B cell (primary cell): Measurements from ENCODE around the gene CEP19.

Experiments
- EZH2 ChIP-seq: IDR thresholded peaks from 2 replicates; pipeline ENCODE4 v1.6.1; 2012; ENCODE audit warnings: borderline replicate concordance, low read depth, mild to moderate bottlenecking, moderate library complexity, low read length; ENCODE audit not compliant: insufficient read depth, poor library complexity, severe bottlenecking
- TF ChIP-seq, protein P1 (sequence below): fragments of 200-600 bp; IDR thresholded peaks from one replicate; pipeline ENCODE4 v1.8.0; 2022; ENCODE audit warnings: antibody characterized with exemption, mild to moderate bottlenecking

DNA sequence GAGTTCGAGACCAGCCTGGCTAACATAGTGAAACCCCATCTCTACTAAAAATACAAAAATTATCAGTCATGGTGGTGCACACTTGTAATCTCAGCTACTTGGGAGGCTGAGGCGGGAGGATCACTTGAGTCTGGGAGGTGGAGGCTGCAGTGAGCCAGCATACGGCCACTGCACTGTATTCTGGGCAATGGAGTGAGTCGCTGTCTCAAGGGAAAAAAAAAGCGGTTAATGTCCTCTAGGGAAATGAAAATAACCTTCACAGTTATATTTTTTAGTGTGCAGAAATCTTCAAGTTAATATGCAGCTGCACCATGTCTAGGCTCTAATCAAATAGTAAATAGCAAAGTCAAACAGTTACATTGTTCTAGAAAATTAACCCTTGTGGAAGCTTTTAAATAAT, 14.8 kb downstream of the CEP19 start:
- TF ChIP-seq, protein P1, sequence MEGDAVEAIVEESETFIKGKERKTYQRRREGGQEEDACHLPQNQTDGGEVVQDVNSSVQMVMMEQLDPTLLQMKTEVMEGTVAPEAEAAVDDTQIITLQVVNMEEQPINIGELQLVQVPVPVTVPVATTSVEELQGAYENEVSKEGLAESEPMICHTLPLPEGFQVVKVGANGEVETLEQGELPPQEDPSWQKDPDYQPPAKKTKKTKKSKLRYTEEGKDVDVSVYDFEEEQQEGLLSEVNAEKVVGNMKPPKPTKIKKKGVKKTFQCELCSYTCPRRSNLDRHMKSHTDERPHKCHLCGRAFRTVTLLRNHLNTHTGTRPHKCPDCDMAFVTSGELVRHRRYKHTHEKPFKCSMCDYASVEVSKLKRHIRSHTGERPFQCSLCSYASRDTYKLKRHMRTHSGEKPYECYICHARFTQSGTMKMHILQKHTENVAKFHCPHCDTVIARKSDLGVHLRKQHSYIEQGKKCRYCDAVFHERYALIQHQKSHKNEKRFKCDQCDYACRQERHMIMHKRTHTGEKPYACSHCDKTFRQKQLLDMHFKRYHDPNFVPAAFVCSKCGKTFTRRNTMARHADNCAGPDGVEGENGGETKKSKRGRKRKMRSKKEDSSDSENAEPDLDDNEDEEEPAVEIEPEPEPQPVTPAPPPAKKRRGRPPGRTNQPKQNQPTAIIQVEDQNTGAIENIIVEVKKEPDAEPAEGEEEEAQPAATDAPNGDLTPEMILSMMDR = no peak
- no peak for TF ChIP-seq EZH2
